ENCODE measurements around the gene DSCAML1.

DSCAML1 gene

DNA sequence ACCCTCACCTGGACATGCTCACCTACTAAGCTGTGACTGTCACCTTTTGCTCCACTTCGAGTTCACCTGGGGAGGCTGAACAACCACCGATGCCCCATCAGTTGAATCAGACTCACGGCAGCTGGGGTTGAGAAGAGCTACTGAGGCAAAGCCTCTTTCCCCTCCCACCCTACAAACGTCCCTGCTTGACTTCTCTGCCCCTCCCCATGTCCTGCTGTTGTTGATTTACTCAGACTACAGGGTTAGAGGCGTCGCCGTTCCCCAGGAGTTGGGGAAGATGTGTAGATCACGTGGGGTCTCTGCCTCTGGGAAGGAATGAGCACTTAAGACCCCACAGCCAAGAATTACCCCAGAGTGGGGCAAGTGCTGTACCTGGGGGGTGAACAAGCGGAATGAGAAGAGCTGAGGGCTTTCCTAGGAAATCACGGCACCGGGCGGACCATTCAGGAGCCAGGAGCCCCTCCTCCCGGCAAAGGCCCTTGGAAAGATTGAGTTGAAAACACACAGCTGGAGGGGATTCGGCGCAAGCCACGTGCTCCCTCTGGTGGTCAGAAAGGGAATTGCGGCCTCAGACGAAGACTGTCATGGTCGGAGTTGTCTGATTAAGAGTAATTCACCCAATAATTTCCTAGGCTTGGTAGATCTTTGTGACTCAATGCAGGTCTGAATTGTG, 20.5 kb upstream of the DSCAML1 start:
- Mint-ChIP-seq H3K4me3 (peak overlapping the region; percentile 74), H3K4me1 (peaks cover 67% of the 10 kb centered on the region), H3K9me3 (no peaks in the 10 kb centered on the region), H3K27ac (peak overlapping the region; percentile 58), H3K36me3 (ENCODE audit: low read depth) (no peaks in the 10 kb centered on the region), H3K27me3 (ENCODE audit: low read depth, poor library complexity) (peaks cover 16% of the 10 kb centered on the region)
- TF ChIP-seq, protein P1, sequence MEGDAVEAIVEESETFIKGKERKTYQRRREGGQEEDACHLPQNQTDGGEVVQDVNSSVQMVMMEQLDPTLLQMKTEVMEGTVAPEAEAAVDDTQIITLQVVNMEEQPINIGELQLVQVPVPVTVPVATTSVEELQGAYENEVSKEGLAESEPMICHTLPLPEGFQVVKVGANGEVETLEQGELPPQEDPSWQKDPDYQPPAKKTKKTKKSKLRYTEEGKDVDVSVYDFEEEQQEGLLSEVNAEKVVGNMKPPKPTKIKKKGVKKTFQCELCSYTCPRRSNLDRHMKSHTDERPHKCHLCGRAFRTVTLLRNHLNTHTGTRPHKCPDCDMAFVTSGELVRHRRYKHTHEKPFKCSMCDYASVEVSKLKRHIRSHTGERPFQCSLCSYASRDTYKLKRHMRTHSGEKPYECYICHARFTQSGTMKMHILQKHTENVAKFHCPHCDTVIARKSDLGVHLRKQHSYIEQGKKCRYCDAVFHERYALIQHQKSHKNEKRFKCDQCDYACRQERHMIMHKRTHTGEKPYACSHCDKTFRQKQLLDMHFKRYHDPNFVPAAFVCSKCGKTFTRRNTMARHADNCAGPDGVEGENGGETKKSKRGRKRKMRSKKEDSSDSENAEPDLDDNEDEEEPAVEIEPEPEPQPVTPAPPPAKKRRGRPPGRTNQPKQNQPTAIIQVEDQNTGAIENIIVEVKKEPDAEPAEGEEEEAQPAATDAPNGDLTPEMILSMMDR (IDR thresholded peaks at IDR 0.05) = peak; percentile 99
- peak; percentile 94 for DNase-seq

DNA sequence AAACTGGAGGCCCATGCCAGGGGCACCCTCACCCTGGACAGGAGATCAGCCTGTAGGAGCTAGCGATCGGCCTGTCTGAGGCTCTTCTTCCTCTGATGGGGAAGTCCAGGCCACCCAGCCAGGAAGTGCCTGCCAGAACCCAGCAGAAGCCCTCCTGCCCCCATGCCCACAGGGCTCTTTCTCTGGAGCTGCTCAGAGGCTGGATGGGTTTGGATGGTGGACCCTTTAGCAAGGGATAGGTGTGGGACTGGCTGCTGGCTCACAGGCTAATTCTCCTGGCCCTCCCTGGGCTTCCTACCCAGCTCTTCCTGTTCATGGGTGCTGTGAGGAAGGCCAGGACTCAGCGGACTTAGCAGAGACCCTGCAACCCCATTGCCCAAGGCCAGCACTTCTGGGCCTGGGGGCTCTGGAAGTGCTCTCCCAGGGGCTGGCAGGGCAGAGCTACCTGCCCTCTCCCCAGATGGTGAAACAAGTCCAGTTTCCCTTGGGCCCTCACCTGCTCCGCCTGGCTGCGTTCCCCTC, 19.9 kb upstream of the DSCAML1 start:
- H3K27ac Mint-ChIP-seq = peak overlapping the region; percentile 58
- H3K9me3 Mint-ChIP-seq = no peaks in the 10 kb centered on the region
- peak overlapping the region; percentile 74 for H3K4me3 Mint-ChIP-seq
- no peaks in the 10 kb centered on the region for H3K36me3 Mint-ChIP-seq (ENCODE audit: low read depth)
- peaks cover 13% of the 10 kb centered on the region for H3K27me3 Mint-ChIP-seq (ENCODE audit: low read depth, poor library complexity)
- TF ChIP-seq, protein P1 (IDR thresholded peaks at IDR 0.05) = no peak
- DNase-seq = no peak
- H3K4me1 Mint-ChIP-seq = peaks cover 73% of the 10 kb centered on the region

DNA sequence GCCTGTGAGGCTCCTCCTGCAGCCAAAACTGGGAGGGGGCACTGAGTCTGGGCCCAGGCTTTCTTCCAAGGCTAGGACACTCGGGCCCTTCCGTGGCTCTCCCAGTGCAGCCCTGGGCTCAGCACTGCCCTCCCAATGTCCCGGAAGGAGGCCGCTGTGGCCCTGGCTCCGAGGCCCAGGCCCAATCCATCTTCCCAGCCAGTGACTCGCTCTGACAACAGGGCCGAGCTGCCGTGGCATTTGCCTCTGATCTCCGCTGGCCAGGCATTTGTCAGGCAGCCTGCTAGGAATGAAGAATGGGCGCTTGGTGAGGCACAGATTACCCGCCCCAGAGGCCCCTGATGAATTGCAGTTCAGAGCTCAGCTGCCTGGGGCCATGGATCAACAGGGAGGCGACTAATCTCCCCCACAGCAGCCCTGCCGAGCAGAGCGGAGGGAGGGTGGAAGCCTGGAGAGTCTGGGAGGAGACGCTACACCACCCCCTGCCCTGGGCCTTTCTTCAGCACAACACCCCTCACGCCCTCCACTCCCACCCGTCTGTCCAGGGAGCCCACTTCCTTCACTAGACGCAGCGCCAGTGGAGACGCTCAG, 19.2 kb upstream of the DSCAML1 start:
- DNase-seq = peak; percentile 84

DNA sequence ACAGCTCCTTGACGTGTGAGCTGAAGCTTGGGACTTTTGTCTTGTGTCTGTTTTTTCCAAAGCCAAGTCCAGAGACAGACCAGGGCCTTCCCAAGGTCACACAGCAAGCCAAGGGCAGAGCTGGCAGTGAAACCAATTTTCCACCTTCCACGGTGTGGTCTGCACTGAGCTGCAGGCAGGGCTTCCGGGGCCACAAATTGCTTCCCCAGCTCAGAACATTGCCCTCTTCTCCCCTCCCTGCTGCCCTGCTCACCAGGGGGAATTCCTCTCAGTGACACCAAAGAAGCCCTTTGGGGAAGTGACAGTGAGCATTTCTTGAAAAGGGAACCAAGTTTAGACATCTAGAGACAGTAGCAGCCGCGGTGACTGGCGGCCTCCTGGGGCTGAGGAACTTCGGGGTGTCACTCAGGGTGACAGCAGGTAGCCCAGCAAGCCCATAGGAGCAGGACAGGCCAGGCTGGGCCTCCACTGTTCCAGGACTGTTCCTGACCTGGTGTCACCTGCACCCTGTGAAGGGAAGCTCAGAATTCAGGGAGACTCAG, 18.3 kb upstream of the DSCAML1 start:
- no peak overlapping the region for H3K4me3 Mint-ChIP-seq
- H3K9me3 Mint-ChIP-seq = no peaks in the 10 kb centered on the region
- H3K27me3 Mint-ChIP-seq (ENCODE audit: low read depth, poor library complexity) = peaks cover 24% of the 10 kb centered on the region
- H3K27ac Mint-ChIP-seq = no peak overlapping the region
- peaks cover 89% of the 10 kb centered on the region for H3K4me1 Mint-ChIP-seq
- no peaks in the 10 kb centered on the region for H3K36me3 Mint-ChIP-seq (ENCODE audit: low read depth)
- TF ChIP-seq, protein P1 (IDR thresholded peaks at IDR 0.05) = no peak
- no peak for DNase-seq

More for the DNA sequence above, 19.2 kb upstream of the DSCAML1 start:
- no peaks in the 10 kb centered on the region for H3K9me3 Mint-ChIP-seq
- H3K4me1 Mint-ChIP-seq = peaks cover 80% of the 10 kb centered on the region
- peaks cover 15% of the 10 kb centered on the region for H3K27me3 Mint-ChIP-seq (ENCODE audit: low read depth, poor library complexity)
- H3K27ac Mint-ChIP-seq = peak overlapping the region; percentile 75
- H3K36me3 Mint-ChIP-seq (ENCODE audit: low read depth) = no peaks in the 10 kb centered on the region
- H3K4me3 Mint-ChIP-seq = peak overlapping the region; percentile 78
- TF ChIP-seq, protein P1 (IDR thresholded peaks at IDR 0.05) = no peak

DNA sequence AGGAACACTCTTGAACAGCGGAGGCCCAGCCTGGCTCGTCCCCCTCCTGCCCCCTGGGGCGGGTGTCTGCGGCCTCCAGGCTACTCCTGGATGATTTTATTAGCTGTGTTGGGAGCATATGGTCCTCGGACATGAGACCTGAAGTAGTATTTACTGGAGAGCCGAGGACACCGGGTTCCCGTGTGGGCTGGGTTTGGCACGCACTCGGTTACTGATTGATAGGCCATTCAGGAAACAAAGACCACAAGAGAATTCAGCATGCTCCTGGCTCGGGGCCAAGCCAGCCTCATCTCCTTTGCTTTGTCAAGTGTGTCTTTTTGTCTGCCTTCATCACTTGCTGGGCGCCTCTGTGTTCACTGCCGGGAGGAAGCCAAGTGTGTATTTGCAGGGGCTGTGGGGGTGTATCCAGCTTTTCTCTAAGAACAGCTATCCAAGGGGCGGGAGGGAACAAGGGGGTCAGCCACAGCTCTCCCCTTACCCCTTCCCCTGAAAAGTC, 17.8 kb upstream of the DSCAML1 start:
- DNase-seq = peak; percentile 53
- peak overlapping the region; percentile 59 for H3K4me3 Mint-ChIP-seq
- no peaks in the 10 kb centered on the region for H3K9me3 Mint-ChIP-seq
- peaks cover 89% of the 10 kb centered on the region for H3K4me1 Mint-ChIP-seq
- H3K27me3 Mint-ChIP-seq (ENCODE audit: low read depth, poor library complexity) = peaks cover 29% of the 10 kb centered on the region
- H3K36me3 Mint-ChIP-seq (ENCODE audit: low read depth) = no peaks in the 10 kb centered on the region
- TF ChIP-seq, protein P1 (IDR thresholded peaks at IDR 0.05) = no peak
- H3K27ac Mint-ChIP-seq = peak overlapping the region; percentile 62
